NCI-H1105 treated with DMSO at 0.1 percent for 48 hours (cell line): ENCODE results near the gene RTP1.
"Not testable (repeated sequence)": the region's sequence is repeated elsewhere in the genome, so short reads cannot be mapped to it uniquely, and the experiment has no call there.

Experiments
- DNase-seq: peaks from one replicate; lab custom pipeline; 2025; lab: John Stamatoyannopoulos, UW

Gene RTP1, protein sequence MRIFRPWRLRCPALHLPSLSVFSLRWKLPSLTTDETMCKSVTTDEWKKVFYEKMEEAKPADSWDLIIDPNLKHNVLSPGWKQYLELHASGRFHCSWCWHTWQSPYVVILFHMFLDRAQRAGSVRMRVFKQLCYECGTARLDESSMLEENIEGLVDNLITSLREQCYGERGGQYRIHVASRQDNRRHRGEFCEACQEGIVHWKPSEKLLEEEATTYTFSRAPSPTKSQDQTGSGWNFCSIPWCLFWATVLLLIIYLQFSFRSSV

DNA sequence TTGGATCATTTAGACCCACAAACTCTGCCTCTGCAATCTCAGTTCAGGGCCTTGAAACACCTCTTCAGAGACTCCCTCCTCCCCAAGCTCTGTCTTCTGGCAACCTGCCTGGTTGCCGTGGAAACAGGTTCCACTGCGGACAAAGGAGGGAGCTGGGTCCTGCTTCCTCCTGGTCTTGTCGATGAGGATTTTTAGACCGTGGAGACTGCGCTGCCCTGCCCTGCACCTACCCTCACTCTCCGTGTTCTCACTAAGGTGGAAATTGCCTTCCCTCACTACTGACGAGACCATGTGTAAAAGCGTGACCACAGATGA, at the start of gene RTP1:
RTP1 (plus strand) TSS at position 152 of the 315 bp plus-strand sequence; CDS start at position 182, 30 bp downstream.
- peak; percentile 76 for DNase-seq

DNA sequence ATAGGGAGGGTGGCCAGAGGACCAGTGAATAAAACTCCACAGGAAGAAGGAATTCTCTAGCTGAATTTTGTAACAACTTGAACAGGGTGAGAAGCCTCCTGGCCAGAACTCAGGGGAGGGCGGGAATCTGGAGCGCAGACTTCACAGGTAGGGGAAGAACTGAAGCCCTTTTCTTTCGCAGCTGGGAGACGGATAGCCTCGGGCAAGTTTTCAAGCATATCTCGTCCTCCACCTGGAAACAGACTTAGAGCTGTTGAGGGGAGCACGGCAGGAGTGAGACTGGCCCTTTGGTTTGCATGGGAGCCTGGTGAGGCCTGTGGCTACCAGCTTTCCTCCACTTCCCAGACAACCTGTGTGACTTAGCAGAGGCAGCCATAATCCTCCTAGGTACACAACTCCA, 47.1 kb upstream of the RTP1 start:
- DNase-seq: no peak

DNA sequence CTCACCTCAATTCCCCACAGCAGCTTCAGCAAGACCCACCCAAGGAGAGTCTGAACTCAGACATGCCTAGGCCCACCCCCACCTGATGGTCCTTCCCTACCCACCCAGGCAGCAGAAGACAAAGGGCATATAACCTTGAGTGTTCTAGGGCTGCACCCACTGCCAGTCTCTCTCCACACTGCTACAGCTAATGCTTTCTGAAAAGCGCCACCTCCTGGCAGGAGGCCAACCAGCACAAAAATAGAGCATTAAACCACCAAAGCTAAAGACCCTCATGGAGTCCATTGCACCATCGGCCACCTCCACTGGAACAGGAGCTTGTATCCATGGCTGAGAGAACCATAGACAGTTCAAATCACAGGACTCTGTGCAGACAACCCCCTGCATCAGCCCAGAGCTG, 46.7 kb upstream of the RTP1 start:
- no peak for DNase-seq

DNA sequence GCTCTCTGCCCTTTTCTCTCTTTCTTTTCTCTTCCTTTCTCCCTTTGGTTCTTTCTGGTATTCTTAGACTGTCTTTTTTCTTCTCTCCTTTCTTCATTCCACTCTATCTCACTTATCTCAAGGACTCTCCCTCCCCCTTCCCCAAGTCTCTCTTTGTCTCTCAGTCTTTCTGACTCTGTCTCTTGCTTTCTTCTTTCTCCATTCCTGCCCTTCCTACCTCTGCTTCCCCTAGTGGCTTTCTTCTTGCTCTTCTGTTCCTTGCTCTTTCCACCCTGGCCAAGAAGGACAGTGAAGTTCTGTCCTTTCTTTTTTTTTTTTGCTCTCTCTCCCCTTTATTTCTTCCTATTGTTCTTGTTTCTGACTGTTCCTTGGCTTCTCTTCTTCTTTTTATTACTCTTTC, 35.7 kb upstream of the RTP1 start:
- DNase-seq: no peak

DNA sequence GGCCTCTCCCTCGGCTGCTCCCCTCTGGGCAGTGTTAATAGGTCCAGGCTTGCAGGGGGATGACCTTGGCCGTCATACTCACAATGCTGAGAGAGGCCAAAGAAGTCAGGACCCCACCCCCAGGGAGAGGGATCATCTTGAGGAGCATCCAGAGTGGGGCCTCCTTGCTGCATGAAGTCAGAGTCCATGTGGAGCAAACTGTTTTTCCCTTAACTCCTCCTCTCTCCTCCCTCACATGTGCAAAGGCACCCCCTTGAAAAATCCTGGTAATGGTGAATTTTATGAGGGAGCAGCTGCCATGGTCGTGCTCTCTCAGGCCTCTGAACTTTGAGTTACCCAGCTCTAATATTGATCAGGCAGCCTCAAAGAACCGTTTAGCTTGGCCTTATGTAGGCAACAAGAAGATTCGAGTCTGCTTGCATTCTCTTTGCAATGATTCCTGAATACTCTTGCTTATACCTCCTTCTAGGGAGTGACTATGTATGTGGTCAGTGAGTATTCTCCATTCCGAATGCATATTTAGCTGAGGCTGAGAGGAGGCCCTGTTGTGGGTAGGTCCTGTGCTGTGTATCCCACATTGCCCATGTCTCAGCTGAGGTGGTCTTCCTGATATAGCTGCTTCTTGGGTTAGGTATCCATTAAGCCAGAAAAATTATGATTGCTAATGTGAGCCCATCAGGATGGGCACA, 34.9 kb upstream of the RTP1 start:
- no peak for DNase-seq

DNA sequence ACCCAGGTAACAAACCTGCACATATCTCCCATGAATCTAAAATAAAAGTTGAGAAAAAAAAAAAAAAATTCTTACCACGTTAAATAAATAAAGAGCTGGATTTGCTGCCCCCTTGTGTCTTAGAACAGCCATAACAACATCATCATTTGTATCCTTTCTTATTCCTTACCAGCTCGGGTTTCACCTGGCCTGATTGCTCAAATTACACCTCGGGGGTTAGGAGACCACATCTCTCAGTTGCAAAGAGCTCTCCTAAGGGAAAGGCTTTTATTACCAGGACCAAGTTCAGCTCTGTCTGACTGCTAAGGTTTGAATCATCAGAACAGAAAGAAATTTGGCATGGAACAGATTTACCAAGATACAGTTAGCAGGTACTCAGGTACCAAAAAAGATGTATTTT, 32.1 kb upstream of the RTP1 start:
- DNase-seq: peak; percentile 96

DNA sequence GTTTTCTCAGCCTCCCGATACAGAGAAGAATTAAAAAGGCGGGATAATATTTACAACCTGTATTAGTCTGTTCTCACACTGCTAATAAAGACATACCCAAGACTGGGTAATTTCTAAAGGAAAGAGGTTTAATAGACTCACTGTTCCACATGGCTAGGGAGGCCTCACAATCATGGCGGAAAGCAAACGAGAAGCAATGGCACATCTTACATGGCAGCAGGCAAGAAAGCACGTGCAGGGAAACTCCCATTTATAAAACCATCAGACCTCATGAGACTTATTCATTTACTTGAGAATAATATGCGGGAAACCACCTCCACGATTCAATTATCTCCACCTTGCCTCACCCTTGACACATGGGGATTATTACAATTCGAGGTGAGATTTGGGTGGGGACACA, 30.5 kb upstream of the RTP1 start:
- DNase-seq: no peak

DNA sequence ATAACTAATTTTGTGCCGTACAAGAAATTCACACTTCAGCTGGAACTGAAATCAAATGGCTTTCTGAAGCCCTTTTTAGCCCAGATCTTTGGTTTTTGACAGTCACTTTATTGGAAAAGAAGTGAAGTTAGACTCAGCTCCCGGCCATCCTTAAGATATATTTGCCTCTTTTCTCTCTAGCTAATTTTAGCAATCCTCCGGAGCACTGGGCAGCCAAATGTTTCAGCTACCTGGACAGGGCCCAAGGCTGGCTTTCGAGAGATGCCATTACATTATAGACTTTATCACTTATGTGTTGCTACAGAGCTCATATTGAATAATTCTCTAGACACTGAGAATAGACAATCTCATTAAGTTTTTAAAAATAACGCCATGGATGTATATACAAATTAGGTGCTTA, 29.5 kb upstream of the RTP1 start:
- no peak for DNase-seq

DNA sequence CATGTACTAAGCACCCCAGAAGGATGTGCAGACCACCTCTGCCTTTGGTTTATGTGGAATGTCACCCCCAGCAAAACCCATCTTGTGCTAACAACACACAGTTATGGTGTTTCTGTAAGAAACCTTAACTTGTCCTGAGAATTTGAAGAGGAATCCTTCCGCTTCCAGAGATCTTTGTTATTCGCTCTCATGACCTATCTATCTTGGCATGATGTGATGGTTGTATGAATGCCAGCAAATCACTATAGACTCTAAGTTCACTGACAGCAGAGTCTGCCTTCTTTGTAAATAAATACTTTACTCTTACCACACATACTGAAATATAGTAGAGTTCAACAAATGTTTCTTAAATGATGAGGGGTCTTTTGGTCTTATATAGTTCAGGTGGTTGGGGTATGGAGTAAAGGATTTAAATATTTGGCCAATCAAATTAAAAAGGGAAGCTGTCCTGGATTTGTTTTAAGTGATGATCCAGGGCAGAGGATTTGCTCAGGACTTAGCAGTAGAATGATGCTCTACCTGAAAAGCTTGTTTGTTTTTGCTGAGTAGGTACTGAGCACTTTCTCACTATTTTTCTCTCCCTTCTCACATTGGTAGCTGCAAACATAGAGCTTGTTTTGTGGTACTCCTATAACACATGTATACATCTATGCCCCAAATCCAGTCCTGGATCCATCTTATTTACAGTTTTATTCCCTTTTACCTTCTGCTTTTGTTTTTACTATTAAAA, 27.9 kb upstream of the RTP1 start:
- no peak for DNase-seq

DNA sequence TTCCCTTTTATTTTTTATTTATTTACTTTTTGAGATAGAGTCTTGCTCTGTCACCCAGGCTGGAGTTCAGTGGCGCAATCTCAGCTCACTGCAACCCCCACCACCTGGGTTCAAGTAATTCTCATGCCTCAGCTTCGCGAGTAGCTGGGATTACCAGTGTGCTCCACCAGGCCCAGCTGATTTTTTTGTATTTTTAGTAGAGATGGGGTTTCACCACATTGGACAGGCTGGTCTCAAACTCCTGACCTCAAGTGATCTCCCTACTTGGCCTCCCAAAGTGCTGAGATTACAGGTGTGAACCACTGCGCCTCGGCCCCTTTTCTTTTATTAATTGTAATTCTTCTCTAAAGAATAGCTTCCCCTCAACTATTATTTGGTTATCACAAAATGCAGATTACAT, 26.4 kb upstream of the RTP1 start:
- DNase-seq: not testable (repeated sequence)

DNA sequence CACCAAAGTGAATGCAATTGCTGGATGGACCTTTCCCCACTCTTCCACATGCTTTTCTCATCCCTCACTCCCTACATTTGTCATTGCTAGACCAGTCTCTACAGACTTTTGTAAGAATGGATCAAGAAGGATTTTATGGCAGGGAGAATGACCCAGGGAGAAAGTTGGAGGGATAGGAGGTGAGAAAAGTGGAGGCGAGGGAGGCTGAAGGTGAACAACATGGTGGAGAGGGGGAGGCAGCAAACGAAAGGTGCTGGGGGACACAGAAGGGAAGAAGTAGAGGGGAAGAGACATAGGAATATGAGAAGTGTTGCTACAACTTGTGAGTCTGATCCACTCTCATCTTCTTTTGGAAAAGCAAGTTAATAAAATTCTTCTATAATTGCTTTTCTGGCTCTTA, 24.4 kb upstream of the RTP1 start:
- no peak for DNase-seq

DNA sequence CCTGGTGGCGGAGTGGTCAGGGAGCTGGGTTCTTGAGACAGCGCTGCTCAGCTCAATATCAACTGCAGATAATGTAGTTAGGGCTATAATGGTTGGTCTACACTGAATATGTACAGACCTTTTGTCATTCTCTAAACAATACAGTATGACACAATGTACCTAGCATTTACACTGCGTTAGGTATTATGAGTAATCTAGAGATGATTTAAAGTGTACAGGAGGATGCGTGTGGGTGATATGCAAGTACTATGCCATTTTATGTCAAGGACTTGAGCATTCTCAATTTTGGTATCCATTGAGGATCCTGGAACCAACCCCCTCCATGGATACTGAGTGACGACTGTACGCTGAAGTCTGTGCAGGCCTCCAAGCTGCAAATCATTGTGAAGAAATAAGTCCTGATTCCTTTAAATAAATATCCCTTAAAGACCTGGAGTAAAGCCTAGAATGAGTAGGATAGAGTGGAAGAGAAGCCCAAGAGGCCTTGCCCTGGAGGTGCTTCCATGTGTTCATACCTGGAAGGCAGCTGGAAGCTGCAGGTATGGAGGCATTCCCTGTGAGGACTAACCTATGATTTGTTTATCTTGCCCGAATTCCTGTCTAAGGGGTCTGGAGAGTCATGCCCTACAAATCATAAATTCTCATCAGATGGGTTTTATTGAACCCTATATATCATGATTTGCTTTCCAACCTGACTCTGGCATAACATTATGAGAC, 15.7 kb upstream of the RTP1 start:
- DNase-seq: no peak

DNA sequence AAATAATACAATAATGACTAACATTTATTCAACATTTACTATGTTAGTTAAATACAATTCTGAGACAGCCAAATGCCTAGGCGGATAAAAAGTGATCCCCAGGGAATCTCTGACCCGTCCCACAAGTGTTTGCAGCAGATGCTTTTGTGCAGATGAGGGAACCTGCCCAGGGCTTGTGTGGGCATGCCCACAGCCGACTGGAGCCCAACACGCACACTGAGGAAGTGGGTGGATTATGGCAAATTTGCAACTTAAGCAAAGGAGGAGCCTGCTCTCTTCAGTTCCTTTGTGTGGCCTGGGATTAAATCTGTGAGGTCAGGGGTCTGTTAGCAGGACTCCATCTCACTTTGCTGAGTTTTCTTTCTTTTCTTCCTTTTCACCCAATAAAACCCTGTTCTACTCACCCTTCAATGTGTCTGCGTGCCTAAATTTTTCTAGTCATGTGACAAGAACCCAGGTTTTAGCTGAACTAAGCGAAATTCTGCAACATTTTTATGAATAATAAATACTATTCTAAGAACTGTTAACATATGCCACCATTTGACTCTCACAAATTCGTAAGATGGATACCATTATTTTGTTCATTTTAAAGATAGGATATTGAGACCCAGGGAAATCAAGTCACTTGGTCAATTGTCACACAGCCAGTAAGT, 13.9 kb upstream of the RTP1 start:
- peak; percentile 60 for DNase-seq

DNA sequence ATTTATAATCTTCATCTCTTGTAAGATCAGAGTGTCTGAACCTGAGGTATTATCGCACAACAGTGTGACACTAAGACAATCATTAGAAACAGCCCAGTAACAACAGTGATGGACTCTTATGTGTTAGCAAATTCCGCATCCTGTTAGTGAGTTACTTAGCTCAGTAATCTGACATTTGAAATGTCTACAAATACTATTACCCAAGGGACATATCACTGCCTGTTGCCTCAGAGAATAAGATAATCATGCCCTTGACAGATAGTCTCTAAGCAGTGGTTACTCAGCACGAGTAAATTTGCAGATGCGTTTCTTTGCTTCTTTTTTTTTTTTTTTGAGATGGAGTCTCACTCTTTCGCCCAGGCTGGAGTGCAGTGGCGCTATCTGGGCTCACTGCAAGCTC, 13.4 kb upstream of the RTP1 start:
- no peak for DNase-seq

DNA sequence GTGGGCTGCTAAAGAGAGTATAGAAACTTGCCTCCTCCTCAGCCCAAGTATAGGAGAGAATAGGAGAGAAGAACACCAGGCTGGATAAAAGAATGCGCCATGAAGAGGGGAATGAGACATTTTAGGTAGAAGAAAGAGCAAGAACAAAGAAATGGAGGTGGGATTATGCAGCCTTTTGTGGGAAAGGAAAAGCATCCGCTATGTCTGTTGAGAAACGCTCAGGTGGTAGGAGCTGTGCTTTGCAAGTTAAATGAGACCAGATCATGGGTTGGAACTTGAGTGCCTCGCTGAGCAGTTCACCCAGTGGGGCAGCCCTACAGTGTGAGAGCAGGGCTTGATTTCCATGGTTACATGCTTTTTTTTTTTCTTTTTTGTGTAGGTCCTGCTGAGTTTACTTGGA, 11.5 kb upstream of the RTP1 start:
- no peak for DNase-seq

DNA sequence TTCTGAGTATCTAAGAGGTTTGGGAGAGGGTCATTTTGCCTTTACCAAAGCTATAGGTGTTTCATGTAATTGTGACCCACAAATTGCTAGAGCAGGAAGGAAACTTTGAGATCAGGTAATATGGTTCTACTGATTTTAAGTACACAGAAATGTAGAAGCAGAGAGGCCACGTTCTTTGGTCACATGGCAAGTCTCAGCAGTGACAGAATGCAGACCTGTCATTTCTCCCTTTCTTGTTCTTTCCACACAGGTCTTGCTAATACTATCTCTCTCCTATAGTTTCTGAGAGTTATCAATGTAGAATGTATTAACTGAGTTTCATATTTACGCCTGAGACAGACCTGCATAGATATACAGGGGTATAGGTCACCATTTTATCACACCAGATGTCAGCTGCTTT, 10.9 kb upstream of the RTP1 start:
- no peak for DNase-seq

DNA sequence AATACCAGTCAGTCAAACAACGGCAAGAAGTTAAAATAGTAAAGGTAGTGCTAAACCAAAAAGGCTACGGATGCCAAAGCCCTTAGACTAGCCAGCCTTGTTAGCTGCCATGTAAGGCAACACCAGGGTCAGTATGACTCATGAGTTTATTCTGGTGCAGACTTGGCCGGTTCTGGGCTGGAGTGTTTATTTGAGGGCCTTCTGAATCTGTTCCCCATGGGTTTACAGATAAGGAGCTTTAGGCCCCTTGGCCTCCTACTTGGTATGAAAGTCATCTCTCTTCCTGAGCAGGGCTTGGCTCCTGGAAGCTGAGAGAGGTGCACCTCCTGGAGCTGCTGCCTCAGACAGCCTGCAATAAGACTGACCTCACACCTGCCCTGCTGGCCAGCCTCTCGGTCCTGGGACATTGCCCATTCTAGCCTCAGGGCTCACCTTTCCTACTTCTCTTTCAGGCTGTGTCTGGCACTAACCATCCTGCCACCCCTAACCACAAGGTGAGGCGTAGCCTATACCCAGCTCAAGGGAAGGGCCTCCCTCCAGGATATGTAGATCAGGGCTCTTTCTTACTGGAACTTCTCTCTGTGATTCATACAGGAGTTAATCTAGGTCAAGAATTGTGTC, 10.4 kb upstream of the RTP1 start:
- DNase-seq: no peak

DNA sequence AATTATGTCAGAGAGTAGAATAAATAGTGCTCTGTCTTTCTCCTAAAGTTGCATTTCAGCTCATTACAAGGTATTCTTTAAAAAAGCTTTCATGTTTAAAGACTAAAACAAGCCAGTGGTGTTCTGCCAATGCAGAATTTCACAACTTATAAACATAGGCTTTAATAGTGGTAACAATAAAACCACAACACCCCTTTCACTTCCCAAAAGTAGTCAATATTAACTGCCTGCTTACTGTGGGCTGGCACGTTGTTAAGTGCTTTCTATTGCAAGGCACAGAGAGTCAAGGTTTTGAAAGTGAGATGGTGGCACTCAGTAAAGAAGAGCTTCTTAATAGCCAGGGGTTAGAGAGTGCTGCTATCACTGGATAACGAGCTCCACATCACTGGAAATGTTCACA, 8.4 kb upstream of the RTP1 start:
- no peak for DNase-seq

DNA sequence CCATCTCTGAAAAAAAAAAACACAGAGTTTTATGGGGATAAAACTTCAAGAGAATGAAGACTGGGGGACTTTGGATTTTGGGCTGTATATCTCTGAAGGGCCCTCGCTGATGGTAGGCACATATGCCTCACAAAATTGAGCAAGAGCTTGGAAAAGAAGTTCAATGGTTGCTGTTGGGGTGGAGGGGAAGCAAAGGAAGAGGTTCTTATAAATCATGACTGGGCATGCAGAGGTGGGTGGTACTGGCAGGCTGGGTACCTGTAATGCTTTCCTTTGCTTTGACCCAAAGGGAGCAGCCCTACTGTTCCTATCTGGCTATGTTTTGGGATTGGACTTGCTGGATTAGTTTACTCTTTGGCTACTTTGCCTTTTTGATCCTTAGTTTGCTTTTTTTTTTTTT, 6.0 kb upstream of the RTP1 start:
- DNase-seq: no peak

DNA sequence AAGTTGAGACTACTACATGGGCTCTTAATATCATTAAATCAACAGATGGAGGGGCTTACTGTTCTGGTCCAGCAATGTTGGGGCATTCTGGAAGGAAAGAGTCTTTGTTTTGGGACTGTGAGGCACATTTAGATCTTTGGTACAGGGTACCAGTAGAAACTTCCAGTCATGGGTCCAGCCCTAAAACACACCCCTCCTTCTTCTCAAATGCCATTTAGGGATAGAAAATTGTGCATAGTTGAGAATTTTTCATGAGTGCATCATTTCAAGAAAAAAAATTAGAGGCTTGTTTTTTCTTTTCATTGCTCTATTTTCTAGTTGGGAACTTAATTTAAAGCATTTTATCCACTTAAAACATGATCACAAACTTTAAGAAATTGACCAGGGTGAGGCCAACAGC, 4.1 kb upstream of the RTP1 start:
- no peak for DNase-seq

DNA sequence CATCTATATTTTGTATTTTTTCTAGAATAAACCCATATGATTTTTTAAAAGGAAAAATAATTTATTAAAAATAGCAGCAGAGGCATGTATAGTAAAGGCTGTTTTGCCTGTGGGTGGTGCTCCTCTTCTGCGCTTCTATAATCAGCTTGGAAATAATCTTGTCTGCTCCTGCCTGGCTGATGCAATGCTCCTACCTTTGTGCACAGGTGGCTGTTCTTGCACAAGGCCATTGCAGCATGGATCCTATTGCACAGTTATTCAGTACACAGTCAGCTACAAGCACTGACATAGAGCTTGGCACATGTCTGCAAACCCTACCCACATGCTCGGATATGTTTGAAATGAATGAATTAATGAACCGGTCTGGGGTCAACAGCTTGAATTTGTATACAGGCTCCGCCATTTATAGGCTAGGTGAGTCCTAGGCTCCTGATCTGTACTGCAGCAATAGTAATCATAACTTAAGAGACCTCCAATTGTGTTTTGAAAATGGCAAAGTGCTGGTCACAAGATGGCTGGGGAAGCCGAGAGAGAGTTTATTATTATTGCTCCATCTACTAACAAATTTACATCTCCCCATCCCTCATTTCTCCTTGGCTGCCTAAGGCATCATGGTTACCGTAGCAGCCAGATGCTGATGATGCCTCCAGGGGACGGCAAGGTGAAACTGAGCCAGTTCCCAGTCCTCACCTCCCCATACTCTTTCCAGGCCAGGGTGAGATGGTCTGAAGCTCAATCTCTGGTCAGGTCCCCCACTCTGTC, 532 bp upstream of the RTP1 start:
- no peak for DNase-seq
